NCI-H2029 treated with DMSO at 0.1 percent for 48 hours (cell line): ENCODE measurements around the gene GAA.

Experiments used
- DNase-seq: peaks from one replicate; lab custom pipeline; 2025; lab: John Stamatoyannopoulos, UW

Gene GAA

GRCh38 chr17:80101011-80101945 is at the start of gene GAA:
Gene GAA (plus strand): TSS chr17:80101581. CDS start chr17:80104587, 3,006 bp downstream.
- no peak for DNase-seq

GRCh38 chr17:80051681-80052080 is 49.7 kb upstream of the GAA start:
- no peak for DNase-seq

GRCh38 chr17:80053102-80053501 is 48.3 kb upstream of the GAA start:
- DNase-seq, result no peak

- DNase-seq, result no peak
Measured at GRCh38 chr17:80055597-80055996, 45.8 kb upstream of the GAA start.

GRCh38 chr17:80058311-80058955 is 42.9 kb upstream of the GAA start:
- DNase-seq, result no peak

GRCh38 chr17:80060644-80061043 is 40.7 kb upstream of the GAA start:
- no peak for DNase-seq

- no peak for DNase-seq
Measured at GRCh38 chr17:80061421-80061820, 40.0 kb upstream of the GAA start.

- no peak for DNase-seq
Measured at GRCh38 chr17:80063830-80064585, 37.4 kb upstream of the GAA start.

GRCh38 chr17:80064696-80065095 is 36.7 kb upstream of the GAA start:
- no peak for DNase-seq

- DNase-seq, result no peak
Measured at GRCh38 chr17:80065478-80066170, 35.8 kb upstream of the GAA start.

- DNase-seq, result no peak
Measured at GRCh38 chr17:80067393-80067986, 33.9 kb upstream of the GAA start.

GRCh38 chr17:80068301-80069222 is 32.8 kb upstream of the GAA start:
- no peak for DNase-seq

GRCh38 chr17:80070375-80071115 is 30.8 kb upstream of the GAA start:
- no peak for DNase-seq

GRCh38 chr17:80071116-80071841 is 30.1 kb upstream of the GAA start:
- peak; percentile 63 for DNase-seq

- DNase-seq, result no peak
Measured at GRCh38 chr17:80072410-80072809, 29.0 kb upstream of the GAA start.

GRCh38 chr17:80080081-80080480 is 21.3 kb upstream of the GAA start:
- DNase-seq, result no peak

- no peak for DNase-seq
Measured at GRCh38 chr17:80081596-80081995, 19.8 kb upstream of the GAA start.

- DNase-seq, result peak; percentile 6
Measured at GRCh38 chr17:80082403-80083135, 18.8 kb upstream of the GAA start.
